Neural progenitor cell (in vitro differentiated cells): ENCODE measurements around the gene SLC6A13. TPM values are rescaled to one million over a fixed set of nuclear protein-coding genes. Genes with fewer than 3 reads are reported as not detected.

Source experiments
- DNase-seq: peaks from one replicate; pipeline ENCODE4 v3.0.0-alpha.2; 2016; ENCODE audit warnings: low spot score
- H2AFZ ChIP-seq: fragments of 200-600 bp; sonication (generic); replicated peaks from 2 replicates; pipeline ENCODE4 v1.6.1; 2016; ENCODE audit warnings: antibody characterized with exemption
- H3F3A ChIP-seq: fragments of 200-600 bp; sonication (generic); 2 replicates; pipeline ENCODE4 v1.6.1; 2016; ENCODE audit warnings: antibody characterized with exemption, low read depth
- H3K27ac ChIP-seq: fragments of 200-600 bp; sonication (generic); 2 replicates; pipeline ENCODE4 v1.5.1; 2016; ENCODE audit warnings: mild to moderate bottlenecking
- H3K27me3 ChIP-seq: fragments of 200-600 bp; sonication (generic); 2 replicates; pipeline ENCODE4 v1.6.1; 2016; ENCODE audit warnings: mild to moderate bottlenecking, moderate library complexity
- H3K36me3 ChIP-seq: fragments of 200-600 bp; sonication (generic); 2 replicates; pipeline ENCODE4 v1.5.1; 2016
- H3K4me1 ChIP-seq: fragments of 200-600 bp; sonication (generic); 2 replicates; pipeline ENCODE4 v1.6.1; 2016; ENCODE audit warnings: mixed run types
- H3K4me2 ChIP-seq: fragments of 200-600 bp; sonication (generic); 2 replicates; pipeline ENCODE4 v1.6.1; 2016
- H3K4me3 ChIP-seq: fragments of 200-600 bp; sonication (generic); 2 replicates; pipeline ENCODE4 v1.5.1; 2016
- H3K79me2 ChIP-seq: fragments of 200-600 bp; sonication (generic); 2 replicates; pipeline ENCODE4 v1.6.1; 2016; ENCODE audit warnings: low read depth
- H3K9ac ChIP-seq: fragments of 200-600 bp; sonication (generic); 2 replicates; pipeline ENCODE4 v1.6.1; 2016
- H3K9me3 ChIP-seq: fragments of 200-600 bp; sonication (generic); 2 replicates; pipeline ENCODE4 v1.5.1; 2016; ENCODE audit warnings: low read depth
- H4K20me1 ChIP-seq: fragments of 200-600 bp; sonication (generic); 2 replicates; pipeline ENCODE4 v1.6.1; 2016; ENCODE audit warnings: low read depth
- H3K27ac Mint-ChIP-seq: 3 replicates; pipeline ENCODE4 v1.8.0; 2021; ENCODE audit warnings: mixed read lengths
- H3K27me3 Mint-ChIP-seq: 2 replicates; pipeline ENCODE4 v1.8.0; 2022; ENCODE audit warnings: low read depth, mild to moderate bottlenecking, inconsistent platforms, moderate library complexity, mixed read lengths; ENCODE audit not compliant: insufficient read depth
- H3K36me3 Mint-ChIP-seq: 3 replicates; pipeline ENCODE4 v1.8.0; 2021; ENCODE audit warnings: mixed read lengths
- H3K4me1 Mint-ChIP-seq: 3 replicates; pipeline ENCODE4 v1.8.0; 2021; ENCODE audit warnings: mixed read lengths
- H3K4me3 Mint-ChIP-seq: 3 replicates; pipeline ENCODE4 v1.8.0; 2021; ENCODE audit warnings: mild to moderate bottlenecking, moderate library complexity, mixed read lengths
- H3K9me3 Mint-ChIP-seq: 3 replicates; pipeline ENCODE4 v1.8.0; 2020; ENCODE audit warnings: mixed read lengths
- EZH2 ChIP-seq: fragments of 200-600 bp; sonication (generic); IDR thresholded peaks from 2 replicates; pipeline ENCODE4 v1.6.1; 2017; ENCODE audit warnings: antibody characterized with exemption, mild to moderate bottlenecking, moderate library complexity
- EZH2phosphoT487 ChIP-seq: fragments of 200-600 bp; sonication (generic); IDR thresholded peaks from 2 replicates; pipeline ENCODE4 v1.6.1; 2017; ENCODE audit warnings: antibody characterized with exemption
- total RNA-seq: library from RNA; depleted of rRNA; stranded (reverse); fragments of >200 nt; gene quantifications from 2 replicates; pipeline ENCODE4 v1.2.3, GENCODE V29; 2015; ENCODE audit warnings: low replicate concordance
- TF ChIP-seq, protein P1 (sequence below): fragments of 200-600 bp; sonication (generic); IDR thresholded peaks from 2 replicates; pipeline ENCODE4 v1.5.1; 2017; ENCODE audit warnings: antibody characterized with exemption, mild to moderate bottlenecking

The SLC6A13 gene
- total RNA-seq, 1 donor from 2014 or later: not detected

DNA sequence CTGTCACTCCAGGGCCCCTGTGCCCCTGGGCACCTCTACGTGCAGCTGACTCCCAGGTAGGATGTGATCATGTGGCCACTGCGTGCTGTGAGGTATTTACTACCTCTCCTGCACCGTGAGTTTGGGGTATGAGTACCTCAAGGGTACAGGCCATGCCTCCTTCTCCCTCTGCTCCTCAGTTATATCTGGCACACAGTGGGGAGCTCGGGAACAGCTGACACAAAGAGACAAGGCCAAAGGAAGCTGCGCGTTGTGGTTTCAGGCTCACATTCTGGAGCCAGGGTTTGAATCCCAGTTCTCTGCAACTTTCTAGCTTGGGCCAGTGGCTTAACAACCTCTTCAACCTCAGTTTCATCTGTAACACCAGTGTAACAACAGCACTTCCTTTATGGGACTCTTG is 40.9 kb downstream of the SLC6A13 start:
- Mint-ChIP-seq H3K4me1 (peaks cover 7% of the 10 kb centered on the region), H3K27me3 (peaks cover 32% of the 10 kb centered on the region), H3K4me3 (no peak overlapping the region), H3K36me3 (no peaks in the 10 kb centered on the region), H3K27ac (no peak overlapping the region), H3K9me3 (no peaks in the 10 kb centered on the region)
- Histone ChIP-seq H3F3A (no peaks in the 10 kb centered on the region), H3K79me2 (no peaks in the 10 kb centered on the region), H3K27me3 (no peaks in the 10 kb centered on the region), H2AFZ (no peak overlapping the region), H3K4me2 (no peak overlapping the region), H3K27ac (no peak overlapping the region), H3K9me3 (no peaks in the 10 kb centered on the region), H3K4me1 (peaks cover 7% of the 10 kb centered on the region), H4K20me1 (no peaks in the 10 kb centered on the region), H3K9ac (no peak overlapping the region), H3K36me3 (no peaks in the 10 kb centered on the region), H3K4me3 (no peak overlapping the region)
- DNase-seq: no peak
- TF ChIP-seq, protein P1, sequence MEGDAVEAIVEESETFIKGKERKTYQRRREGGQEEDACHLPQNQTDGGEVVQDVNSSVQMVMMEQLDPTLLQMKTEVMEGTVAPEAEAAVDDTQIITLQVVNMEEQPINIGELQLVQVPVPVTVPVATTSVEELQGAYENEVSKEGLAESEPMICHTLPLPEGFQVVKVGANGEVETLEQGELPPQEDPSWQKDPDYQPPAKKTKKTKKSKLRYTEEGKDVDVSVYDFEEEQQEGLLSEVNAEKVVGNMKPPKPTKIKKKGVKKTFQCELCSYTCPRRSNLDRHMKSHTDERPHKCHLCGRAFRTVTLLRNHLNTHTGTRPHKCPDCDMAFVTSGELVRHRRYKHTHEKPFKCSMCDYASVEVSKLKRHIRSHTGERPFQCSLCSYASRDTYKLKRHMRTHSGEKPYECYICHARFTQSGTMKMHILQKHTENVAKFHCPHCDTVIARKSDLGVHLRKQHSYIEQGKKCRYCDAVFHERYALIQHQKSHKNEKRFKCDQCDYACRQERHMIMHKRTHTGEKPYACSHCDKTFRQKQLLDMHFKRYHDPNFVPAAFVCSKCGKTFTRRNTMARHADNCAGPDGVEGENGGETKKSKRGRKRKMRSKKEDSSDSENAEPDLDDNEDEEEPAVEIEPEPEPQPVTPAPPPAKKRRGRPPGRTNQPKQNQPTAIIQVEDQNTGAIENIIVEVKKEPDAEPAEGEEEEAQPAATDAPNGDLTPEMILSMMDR: no peak
- no peak for TF ChIP-seq EZH2phosphoT487
- no peak for TF ChIP-seq EZH2

DNA sequence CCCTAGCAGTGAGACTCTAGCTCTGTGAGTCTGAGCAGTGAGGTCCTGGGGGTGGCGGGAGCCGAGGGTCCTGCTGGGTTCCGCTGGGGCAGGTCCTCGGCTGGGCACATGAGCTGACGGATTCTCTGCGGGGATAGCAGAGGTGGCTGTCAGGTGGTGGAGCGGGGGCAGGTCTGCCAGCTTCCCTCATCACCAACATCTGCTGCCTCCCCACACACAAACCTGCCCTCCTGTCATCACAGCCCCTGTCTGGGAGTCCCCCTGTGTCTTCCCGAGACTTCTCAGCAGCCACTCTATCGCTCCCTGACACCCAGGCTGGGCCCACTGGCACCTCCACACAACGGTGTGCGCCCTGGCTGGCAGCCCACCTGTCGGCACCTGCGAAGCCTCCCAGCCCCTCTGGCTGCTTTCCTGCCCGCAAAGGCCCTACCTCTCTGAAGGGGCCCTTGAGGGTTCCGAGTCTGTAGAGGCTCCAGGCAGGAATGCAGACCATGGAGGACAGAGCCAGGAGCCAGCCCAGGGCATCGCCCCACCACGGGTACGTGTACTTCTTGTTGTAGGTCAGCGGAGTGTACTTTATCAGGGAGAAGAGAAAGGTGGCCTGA is 41.6 kb downstream of the SLC6A13 start:
- Histone ChIP-seq H3K4me3 (no peak overlapping the region), H3F3A (no peaks in the 10 kb centered on the region), H3K27ac (no peak overlapping the region), H3K9me3 (no peaks in the 10 kb centered on the region), H3K4me1 (peaks cover 7% of the 10 kb centered on the region), H3K27me3 (no peaks in the 10 kb centered on the region), H2AFZ (no peak overlapping the region), H4K20me1 (no peaks in the 10 kb centered on the region), H3K36me3 (no peaks in the 10 kb centered on the region), H3K79me2 (no peaks in the 10 kb centered on the region), H3K4me2 (no peak overlapping the region), H3K9ac (no peak overlapping the region)
- TF ChIP-seq EZH2 (no peak), EZH2phosphoT487 (no peak)
- TF ChIP-seq, protein P1: no peak
- Mint-ChIP-seq H3K27me3 (peaks cover 33% of the 10 kb centered on the region), H3K36me3 (no peaks in the 10 kb centered on the region), H3K4me3 (no peak overlapping the region), H3K9me3 (no peaks in the 10 kb centered on the region), H3K4me1 (peaks cover 7% of the 10 kb centered on the region), H3K27ac (peak overlapping the region; percentile 69)
- DNase-seq: no peak

DNA sequence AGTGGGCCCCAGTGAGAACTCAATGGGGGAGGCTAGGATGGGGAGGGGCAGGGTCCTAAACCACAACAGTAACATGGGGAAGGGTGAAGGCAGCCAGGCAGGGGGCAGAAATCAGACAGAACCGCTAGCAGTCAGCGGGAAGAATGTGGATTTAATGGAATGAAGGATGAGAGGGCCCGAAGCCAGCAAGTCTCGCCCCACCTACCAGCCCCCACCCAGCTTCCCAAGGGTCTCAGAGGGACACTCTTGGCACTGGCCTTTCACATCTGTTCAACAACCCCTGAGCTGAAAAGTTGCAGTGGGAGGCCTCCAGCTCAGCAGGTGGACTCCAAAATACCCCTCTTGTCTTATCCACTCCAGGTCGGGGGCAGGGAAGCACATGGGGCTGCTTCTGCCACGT is 42.1 kb downstream of the SLC6A13 start:
- Mint-ChIP-seq H3K4me3 (no peak overlapping the region), H3K9me3 (no peaks in the 10 kb centered on the region), H3K4me1 (peaks cover 7% of the 10 kb centered on the region), H3K27ac (peak overlapping the region; percentile 69), H3K27me3 (peaks cover 33% of the 10 kb centered on the region), H3K36me3 (no peaks in the 10 kb centered on the region)
- Histone ChIP-seq H2AFZ (peak overlapping the region; percentile 80), H4K20me1 (no peaks in the 10 kb centered on the region), H3K4me2 (no peak overlapping the region), H3K4me3 (no peak overlapping the region), H3K9ac (no peak overlapping the region), H3K4me1 (peaks cover 7% of the 10 kb centered on the region), H3K36me3 (no peaks in the 10 kb centered on the region), H3K27ac (no peak overlapping the region), H3K79me2 (no peaks in the 10 kb centered on the region), H3K27me3 (no peaks in the 10 kb centered on the region), H3K9me3 (no peaks in the 10 kb centered on the region), H3F3A (no peaks in the 10 kb centered on the region)
- no peak for DNase-seq
- TF ChIP-seq EZH2: no peak
- no peak for TF ChIP-seq EZH2phosphoT487
- TF ChIP-seq, protein P1: no peak
